Fibroblast of gingiva (primary cell): Measurements from ENCODE around the gene SLC9C2.
A peak's percentile ranks its signal among the peaks of the same experiment; 100 is the strongest.
"Not testable (repeated sequence)": the region's sequence is repeated elsewhere in the genome, so short reads cannot be mapped to it uniquely, and the experiment has no call there.

ENCODE experiments used
- DNase-seq: peaks from one replicate; pipeline ENCODE4 v3.0.0-alpha.2; 2011; ENCODE audit warnings: low read depth

The SLC9C2 gene

DNA sequence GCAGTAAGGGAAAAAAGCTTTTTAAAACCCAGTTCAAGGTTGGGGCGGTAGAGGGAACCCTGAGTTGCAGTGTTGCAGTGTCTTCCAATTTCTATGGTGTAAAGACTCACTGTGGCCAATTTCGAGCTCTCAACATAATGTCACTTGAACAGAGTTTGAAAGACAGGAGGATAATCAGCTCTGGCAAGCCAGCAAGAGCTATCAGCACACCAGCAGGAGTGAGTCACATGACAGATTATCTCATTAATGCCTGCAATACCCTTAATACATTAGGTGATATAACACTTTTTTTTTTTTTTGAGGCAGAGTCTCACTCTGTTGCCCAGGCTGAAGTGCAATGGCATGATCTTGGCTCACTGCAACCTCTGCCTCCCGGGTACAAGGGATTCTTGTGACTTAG is 22.8 kb downstream of the SLC9C2 start:
- no peak for DNase-seq

DNA sequence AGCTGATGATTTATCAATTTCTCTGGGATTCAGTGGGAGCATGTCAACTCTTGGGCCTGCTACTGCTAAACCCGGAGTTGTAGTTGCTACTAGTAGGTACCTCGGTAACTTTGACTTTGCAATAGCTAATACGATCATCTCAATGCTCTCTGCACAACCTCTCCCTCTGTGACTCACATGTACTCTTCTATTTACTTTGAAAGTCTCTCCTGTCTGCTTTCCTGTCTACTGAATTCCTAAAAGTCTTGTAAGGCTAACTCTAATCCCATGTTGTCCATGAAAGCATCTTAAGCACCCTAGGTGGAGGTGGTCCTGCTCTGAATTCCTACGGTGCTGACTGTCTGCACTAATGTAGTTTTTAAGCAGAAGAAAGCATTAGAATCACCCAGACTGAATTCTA is 29.3 kb downstream of the SLC9C2 start:
- no peak for DNase-seq

- no peak for DNase-seq
Measured at GRCh38 chr1:173572201-173572873, 30.5 kb downstream of the SLC9C2 start.

GRCh38 chr1:173570370-173571007 is 32.4 kb downstream of the SLC9C2 start:
- no peak for DNase-seq

- no peak for DNase-seq
Measured at GRCh38 chr1:173568483-173568882, 34.4 kb downstream of the SLC9C2 start.

DNA sequence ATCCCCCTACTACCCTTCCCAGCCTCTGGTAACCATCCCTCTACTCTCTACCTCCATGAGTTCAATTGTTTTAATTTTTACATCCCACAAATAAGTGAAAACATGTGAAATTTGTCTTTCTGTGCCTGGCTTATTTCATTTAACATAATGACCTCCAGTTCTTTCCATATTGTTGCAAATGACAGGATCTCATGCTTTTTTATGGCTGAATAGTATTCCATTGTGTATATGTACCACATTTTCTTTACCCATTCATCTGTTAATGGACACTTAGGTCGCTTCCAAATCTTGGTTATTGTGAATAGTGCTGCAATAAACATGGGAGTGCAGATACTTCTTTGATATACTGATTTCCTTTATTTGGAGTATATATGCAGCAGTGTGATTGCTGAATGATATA is 39.0 kb downstream of the SLC9C2 start:
- DNase-seq, result not testable (repeated sequence)

GRCh38 chr1:173562813-173563212 is 40.1 kb downstream of the SLC9C2 start:
- no peak for DNase-seq

DNA sequence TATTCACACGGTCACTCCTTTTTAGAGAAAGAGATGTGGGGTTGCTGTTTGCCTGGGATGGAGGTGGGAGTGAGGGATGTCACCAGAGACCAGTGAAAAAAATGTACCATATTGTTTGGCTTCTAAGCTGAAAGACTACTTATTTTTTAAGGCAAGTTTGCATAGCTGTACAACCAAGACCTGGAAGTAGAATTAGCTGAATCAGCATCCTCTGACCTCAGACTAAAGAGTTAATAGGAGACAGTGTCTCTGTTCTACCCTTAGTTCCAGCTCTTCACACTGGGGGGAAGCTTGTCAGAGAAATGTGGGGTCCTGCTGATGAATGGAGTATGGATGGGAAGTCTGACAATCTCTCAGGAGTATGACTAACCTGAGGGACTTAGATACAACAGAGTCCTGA is 41.6 kb downstream of the SLC9C2 start:
- no peak for DNase-seq

DNA sequence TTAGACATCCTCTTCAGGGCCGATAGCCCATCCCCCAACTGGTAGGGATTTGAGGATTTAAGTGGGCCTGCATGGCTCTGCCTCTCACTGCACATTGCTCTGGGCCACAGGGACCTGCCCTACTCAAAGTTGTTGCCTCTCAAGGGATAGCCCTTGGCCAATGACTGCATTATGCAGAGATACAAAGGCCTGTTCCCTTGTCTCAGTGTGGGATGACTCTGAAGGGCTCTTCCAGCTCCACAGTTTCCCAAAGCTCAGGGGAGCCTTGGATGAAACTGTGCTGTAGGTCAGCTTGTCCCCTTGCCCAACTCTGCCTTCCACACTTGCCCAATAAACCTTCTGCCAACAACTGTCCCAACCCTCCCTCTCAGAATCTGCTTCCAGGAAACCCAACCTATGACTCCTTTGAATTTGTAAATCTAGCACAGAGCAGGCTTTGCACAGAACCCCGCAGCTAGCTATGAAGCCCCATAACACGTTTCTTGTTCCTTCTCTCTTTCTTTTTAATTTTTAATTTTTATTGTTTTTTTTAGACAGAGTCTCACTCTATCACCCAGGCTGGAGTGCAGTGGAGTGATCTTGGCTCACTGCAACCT is 42.5 kb downstream of the SLC9C2 start:
- DNase-seq, result peak; percentile 3

DNA sequence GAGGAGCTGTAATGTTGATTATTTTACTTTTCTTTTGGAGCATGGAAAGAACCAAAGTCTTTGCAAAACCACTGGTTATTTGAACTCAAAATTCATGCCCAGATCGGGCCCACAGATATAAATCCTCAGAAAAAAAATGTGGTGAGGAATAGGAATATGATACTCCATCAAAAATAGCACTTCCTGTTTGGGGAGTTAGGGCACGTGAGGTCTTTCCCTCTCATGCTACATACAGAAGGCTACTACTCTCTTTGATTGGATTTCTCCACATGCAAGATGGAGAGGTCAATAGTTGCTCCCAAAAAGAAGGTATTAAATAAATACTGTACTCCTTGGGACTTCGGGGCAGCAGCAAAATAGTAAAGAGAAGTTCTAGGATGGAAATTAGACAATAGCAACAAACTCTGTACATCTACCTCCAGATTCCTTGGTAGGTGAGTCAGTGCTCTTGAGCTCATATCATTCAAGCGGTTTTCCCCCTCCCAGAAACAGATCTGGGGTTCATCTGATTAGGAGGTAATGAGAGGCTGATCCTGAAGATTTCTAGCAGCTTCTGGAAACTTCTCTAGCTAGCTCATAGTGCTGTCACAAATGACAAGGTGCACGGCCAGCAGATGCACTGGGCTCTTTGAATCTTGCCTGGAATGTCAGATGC is 47.1 kb downstream of the SLC9C2 start:
- no peak for DNase-seq

DNA sequence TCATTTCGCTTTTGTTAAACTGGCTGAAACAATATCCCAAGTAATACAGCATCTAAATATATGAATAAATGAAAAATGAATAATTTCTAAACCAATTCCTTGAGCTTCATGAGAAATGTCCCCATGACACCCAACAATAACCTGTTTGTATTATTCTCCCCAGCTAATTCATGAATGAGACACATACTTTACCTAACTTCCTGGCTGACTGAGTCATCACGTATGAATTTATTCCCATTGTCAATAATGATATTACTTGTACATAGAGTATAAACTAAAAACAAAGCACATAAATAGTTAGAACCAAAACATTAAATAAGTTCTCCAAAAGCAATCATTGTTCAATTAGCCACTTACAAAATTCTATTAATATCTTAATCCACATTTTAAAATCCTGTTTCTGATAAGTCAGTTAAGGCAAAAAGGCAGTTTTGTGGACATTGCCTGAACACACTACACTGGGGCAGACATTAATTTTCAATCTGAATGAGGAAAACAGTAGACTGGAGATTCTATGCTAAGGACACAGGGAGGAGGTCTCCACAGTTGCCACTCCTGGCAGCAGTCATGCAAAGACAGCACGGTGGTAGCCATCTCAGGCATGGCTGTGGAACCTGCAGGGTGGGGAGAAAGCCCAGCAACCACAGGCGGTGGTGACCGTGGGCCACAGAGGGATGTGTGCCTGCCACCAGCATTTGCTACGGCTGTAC is 48.2 kb downstream of the SLC9C2 start:
- no peak for DNase-seq

DNA sequence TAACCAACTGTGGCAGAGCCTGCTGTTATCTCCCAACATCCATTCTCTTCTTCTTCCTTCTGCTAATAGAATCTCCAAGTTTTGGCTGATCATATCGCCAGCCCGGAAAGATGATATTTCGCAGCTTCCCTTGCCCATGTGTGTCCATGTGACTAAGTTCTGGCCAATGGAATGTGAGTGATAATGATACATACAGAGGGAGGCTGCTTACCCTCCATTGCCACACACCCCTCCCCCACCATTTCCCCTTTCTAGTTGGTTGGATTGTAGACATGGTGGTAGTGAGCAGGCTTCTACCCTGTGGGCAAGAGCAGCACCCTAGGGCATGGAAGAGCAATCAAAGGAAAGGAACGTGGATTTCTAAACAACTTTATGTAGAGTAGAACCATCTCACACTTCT is 48.8 kb downstream of the SLC9C2 start:
- DNase-seq, result no peak

- DNase-seq, result no peak
Measured at GRCh38 chr1:173553312-173553711, 49.6 kb downstream of the SLC9C2 start.

- DNase-seq, result no peak
Measured at GRCh38 chr1:173551699-173552098, 51.2 kb downstream of the SLC9C2 start.

- no peak for DNase-seq
Measured at GRCh38 chr1:173549813-173550212, 53.1 kb downstream of the SLC9C2 start.

DNA sequence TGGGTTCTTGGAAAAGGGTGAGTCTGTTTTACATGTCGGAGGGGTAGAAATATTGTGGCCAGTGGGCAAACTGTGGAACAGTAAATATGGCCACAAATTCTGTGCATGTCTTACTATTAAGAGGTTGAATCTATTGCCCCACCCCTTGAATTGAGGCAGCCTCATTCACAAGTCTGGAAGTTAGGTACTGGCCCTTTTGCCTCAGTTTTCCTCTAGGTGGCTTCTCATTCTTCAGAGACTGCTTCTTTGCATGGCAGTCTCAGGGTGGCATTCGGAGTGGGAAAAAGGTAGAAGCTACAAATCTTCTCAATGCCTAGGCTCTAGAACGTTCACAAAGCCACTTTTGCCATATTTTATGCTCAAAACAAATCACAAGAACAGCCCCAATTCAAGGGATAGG is 57.2 kb downstream of the SLC9C2 start:
- DNase-seq, result no peak

GRCh38 chr1:173536223-173536622 is 66.6 kb downstream of the SLC9C2 start:
- DNase-seq, result no peak

- no peak for DNase-seq
Measured at GRCh38 chr1:173532237-173532636, 70.6 kb downstream of the SLC9C2 start.

DNA sequence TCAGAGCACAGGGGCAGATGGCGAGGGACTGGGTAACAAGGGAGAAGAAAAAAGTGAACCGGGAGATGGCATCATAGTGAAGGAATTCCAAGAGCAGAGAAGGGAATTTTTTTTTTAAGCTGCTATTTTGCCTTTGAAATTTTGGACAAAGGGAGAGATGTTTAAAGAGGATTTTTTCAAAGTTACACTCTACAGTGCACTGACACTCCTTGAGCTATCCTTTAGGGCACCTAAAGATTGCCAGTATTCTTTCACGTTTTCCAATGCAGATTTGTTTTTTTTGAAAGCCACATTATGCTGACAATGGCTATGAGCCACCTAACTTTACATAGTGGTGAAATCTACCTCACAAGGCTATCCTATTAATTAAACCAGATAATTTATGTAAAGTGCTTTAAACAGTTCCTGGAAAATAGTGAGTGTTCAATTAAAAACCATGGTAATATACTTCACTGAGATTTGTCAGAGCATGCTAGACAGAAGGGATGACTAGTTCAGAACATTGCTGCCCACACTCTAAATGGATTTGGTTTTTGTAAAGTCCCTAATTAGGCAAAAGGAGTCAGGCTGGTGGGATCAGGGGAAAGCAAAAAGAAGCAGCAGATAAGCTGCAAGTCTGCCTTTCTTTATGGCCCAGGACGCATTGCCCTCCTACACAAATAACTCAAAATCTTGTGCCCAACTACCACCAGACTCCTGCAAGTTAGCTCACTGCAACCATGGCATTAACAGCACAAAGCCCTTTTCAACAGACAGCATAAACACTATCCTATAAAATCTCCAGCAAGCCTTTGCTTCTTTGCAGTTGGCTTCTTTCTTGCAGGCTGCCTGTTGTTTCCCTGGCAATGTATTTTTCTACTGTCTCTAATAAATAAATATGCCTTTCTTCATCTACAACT is 71.8 kb downstream of the SLC9C2 start:
- no peak for DNase-seq

GRCh38 chr1:173529106-173529505 is 73.8 kb downstream of the SLC9C2 start:
- DNase-seq, result no peak

DNA sequence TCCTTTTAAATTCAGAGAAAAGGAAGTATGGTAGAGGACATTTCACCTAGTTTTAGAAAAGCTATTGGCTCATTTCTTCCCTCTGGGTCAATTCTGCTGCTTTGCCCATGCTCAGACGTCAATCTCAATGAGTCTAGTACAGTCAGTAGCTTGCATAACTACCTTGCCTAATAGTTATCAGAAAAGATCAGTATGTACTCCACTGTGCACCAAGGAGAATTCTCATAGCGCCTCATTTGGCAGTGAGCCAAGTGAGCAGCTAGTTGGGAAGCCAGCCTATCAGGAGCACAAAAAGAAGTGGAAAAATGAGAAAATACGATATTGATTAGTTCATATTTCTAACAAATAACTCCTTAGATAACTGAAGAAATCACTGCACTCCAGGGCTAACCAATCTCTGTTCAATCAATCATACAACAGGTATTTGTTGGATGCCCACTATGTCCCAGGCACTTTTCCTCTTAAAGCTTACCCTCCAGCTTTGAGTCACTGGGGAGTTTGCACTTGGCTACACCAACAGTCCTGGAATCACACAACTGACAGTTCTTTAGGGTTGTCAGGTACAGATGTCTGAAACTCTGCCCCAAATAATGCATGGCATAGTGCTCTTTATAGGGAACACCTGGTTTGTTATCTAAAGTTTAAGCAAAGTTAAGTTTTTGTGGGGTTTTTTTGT is 75.6 kb downstream of the SLC9C2 start:
- DNase-seq, result peak; percentile 27
